GM21447 (cell line): ENCODE data around the gene PLOD1.
"Not testable (repeated sequence)": the region's sequence is repeated elsewhere in the genome, so short reads cannot be mapped to it uniquely, and the experiment has no call there.

Experiments used
- ATAC-seq: cut with Tn5 transposase; IDR thresholded peaks from one replicate; pipeline ENCODE4 v1.9.1; 2021; ENCODE audit not compliant: unreplicated experiment

PLOD1 gene

DNA sequence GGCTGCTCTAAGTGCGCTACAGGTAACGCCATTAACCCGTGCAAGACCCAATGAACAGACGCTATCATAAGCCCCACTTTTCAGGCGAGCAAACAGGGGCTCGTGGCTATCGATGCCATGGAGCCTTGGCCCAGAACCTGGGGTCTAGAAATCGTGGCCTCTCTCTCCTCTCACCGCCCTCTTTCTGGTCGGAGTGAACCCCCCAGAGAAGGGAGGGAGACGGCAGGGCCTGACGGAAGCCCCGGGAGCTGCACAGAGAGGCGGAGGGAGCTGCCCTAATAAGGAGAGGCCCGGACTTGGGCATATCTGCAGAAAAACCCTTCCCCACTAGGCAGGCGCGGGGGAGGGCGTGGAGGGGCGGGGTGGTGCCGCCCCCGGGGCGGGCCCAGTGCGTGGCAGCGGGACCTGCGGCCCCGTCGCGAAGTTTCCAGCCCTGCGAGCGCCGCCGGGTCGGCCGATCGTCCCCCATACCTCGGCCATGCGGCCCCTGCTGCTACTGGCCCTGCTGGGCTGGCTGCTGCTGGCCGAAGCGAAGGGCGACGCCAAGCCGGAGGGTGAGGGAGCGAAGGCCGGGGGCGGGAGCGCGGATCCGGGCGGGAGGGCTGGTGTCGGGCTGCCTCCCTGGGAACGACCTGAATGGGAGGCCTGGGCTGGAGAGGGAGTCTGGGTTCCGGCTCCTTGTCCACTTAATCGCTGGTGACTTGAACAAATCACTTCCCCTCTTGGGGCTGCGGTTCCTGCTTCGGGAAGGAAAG is at the start of gene PLOD1:
Gene PLOD1, plus strand, starts transcription at position 416 of the 755 bp plus-strand sequence. Its CDS starts 63 bp downstream, at position 479.
- ATAC-seq = peak; percentile 91

GRCh38 chr1:11885916-11886315 is 48.6 kb upstream of the PLOD1 start:
- ATAC-seq = no peak

- ATAC-seq = no peak
Observed at GRCh38 chr1:11886986-11887665, 47.4 kb upstream of the PLOD1 start.

- ATAC-seq = no peak
Observed at GRCh38 chr1:11887666-11888007, 46.9 kb upstream of the PLOD1 start.

- no peak for ATAC-seq
Observed at GRCh38 chr1:11888206-11888876, 46.2 kb upstream of the PLOD1 start.

DNA sequence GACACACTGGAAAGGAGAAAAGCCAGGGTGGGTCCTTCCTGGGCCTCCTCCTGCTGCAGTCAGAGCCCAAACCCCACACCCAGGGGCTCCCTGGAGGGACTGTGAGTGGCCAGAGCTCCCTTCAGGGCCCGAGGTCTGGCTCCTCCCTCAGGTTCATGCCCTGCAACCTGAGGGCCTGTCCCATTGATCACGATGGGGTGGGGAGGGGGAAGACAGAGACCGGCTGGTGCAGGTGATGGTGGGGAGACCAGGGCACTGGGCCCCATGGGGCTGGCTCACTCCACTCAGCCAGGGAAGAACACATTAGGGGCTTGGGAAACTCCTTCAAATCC is 45.7 kb upstream of the PLOD1 start:
- ATAC-seq = no peak

- ATAC-seq = no peak
Observed at GRCh38 chr1:11891433-11892186, 42.9 kb upstream of the PLOD1 start.

GRCh38 chr1:11893907-11894251 is 40.6 kb upstream of the PLOD1 start:
- ATAC-seq = no peak

DNA sequence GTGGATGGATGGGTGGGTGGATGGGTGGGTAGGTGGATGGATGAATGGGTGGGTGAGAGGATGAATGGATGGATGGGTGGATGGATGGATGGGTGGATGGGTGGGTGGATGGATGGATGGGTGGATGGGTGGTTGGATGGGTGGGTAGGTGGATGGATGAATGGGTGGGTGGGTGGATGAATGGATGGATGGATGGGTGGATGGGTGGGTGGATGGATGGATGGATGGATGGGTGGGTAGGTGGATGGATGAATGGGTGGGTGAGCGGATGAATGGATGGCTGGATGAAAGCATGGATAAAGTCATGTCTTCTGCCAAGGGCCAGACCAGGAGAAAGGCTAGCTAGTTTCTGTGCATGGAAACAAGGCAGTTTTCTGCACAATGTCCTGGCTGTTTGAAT is 40.0 kb upstream of the PLOD1 start:
- not testable (repeated sequence) for ATAC-seq

- ATAC-seq = no peak
Observed at GRCh38 chr1:11898086-11898785, 36.3 kb upstream of the PLOD1 start.

DNA sequence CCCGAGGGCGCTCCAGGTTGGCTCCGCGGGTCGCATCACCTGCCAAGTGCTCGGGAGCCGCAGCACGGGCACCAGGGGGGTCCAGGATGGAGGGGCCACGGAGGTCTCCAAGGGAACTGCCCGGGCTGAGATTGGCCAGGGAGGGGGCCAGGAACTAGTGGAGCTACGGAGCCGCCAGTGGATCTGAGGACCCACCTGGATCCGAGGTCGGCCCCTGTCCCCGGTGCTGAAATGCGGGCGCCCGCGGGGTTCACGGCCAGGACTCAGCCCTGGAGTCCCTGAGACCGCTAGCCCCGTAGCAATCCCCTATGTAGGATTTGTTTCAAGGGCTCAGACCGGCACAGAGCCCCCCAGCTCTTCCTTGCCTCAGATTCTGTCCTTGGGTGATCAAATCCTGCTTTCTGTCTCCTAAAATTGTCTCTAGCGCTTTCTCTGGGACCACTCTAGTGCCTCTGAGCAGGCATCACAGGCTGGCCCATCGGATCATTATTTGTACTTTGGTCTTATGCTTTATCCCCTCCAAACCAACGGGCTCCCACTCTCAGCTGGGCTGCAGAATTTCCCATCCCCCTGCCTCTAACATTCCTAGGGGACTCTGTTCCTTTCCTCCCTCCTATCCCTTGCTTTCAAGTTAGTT is 35.6 kb upstream of the PLOD1 start:
- no peak for ATAC-seq

DNA sequence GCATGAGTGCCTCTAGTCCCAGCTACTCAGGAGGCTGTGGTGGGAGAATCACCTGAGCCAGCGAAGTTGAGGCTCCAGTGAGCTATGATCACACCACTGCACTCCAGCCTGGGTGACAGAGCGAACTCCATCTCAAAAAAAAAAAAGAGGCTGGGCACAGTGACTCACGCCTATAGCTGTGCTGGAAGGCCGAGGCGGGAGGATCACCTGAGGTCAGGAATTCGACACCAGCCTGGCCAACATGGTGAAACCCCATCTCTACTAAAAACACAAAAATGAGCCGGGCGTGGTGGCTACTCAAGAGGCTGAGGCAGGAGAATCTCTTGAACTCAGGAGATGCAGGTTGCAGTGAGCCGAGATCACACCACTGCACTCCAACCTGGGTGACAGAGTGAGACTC is 33.1 kb upstream of the PLOD1 start:
- not testable (repeated sequence) for ATAC-seq

GRCh38 chr1:11903210-11903609 is 31.3 kb upstream of the PLOD1 start:
- no peak for ATAC-seq

- ATAC-seq = not testable (repeated sequence)
Observed at GRCh38 chr1:11904156-11904555, 30.4 kb upstream of the PLOD1 start.

DNA sequence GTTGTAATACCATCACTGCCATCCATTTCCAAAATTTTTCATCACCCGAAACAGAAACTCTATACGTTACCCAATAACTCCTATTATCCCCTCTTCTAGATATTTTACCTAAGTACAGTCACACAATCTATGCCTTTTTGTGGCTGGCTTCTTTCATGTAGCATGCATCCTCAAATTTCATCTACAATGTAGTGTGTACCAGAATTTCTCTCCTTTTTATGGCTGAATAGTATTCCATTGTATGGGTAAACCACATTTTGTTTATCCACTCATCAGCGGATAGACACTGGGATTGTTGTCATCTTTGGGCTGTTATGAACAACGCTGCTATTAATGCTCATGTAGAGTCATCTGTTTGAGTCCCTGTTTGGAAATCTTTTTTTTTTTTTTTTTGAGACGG is 29.5 kb upstream of the PLOD1 start:
- no peak for ATAC-seq

DNA sequence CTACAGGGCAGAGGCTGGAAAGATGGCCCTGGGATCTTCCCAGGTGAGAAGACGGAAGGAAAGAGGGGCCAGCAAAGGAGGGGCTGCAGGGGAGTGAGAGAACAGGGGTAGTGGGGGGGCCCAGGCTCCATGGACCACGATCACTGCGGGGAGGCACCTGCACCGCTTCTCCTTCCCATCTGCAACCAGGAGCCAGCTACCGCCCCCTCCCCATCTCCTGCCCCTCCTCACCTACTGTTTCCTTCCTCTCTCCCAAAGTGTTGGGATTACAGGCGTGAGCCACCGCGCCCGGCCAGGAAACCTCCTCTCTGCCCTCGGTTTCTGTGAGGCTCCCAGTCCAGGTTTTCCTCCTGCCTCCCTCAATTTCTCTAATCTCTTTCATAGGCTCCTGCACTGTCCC is 27.6 kb upstream of the PLOD1 start:
- ATAC-seq = no peak

- ATAC-seq = peak; percentile 48
Observed at GRCh38 chr1:11907275-11908094, 27.0 kb upstream of the PLOD1 start.

GRCh38 chr1:11908095-11908675 is 26.3 kb upstream of the PLOD1 start:
- peak; percentile 41 for ATAC-seq

DNA sequence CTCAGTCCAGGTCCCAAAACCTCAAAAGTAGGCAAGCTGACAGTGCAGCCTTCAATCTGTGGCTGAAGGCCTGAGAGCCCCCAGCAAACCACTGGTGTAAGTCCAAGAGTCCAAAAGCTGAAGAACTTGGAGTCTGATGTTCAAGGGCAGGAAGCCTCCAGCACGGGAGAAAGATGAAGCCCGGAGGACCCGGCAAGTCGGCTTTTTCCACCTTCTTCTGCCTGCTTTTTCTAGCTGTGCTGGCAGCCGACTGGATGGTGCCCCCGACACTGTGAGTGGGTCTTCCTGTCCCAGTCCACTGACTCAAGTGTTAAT is 23.6 kb upstream of the PLOD1 start:
- not testable (repeated sequence) for ATAC-seq
